ENCODE measurements around the gene SAC3D1. TPM values are rescaled to one million over a fixed set of nuclear protein-coding genes. Genes with fewer than 3 reads are reported as not detected.

The SAC3D1 gene
- total RNA-seq, 1 experiment from 2014 or later: 15.0 TPM

- H3K27me3 ChIP-seq: no peaks in the 10 kb centered on the region
- H3K4me3 ChIP-seq: peak overlapping the region; percentile 81
- no peaks in the 10 kb centered on the region for H3K9me3 ChIP-seq (replicated peaks)
- no peaks in the 10 kb centered on the region; the same call in none of the 2 replicates for H3K4me1 ChIP-seq
- H3K36me3 ChIP-seq: peaks cover 2% of the 10 kb centered on the region; the same call in 1 of the 2 replicates
- DNase-seq: no peak
- peak overlapping the region; percentile 53 for H3K27ac ChIP-seq
Measured at GRCh38 chr11:65040520-65040846, 527 bp upstream of the SAC3D1 start.

- H3K27me3 ChIP-seq: no peaks in the 10 kb centered on the region
- H3K4me1 ChIP-seq: no peaks in the 10 kb centered on the region; the same call in none of the 2 replicates
- peaks cover 2% of the 10 kb centered on the region; the same call in 1 of the 2 replicates for H3K36me3 ChIP-seq
- no peak overlapping the region for H3K27ac ChIP-seq
- no peak overlapping the region for H3K4me3 ChIP-seq
- H3K9me3 ChIP-seq (replicated peaks): no peaks in the 10 kb centered on the region
- DNase-seq: no peak
Measured at GRCh38 chr11:65042891-65043290, 1.9 kb downstream of the SAC3D1 start.

- Histone ChIP-seq H3K27me3 (no peaks in the 10 kb centered on the region), H3K9me3 (replicated peaks) (no peaks in the 10 kb centered on the region), H3K4me1 (no peaks in the 10 kb centered on the region; the same call in none of the 2 replicates), H3K27ac (no peak overlapping the region), H3K4me3 (no peak overlapping the region), H3K36me3 (peaks cover 2% of the 10 kb centered on the region; the same call in 1 of the 2 replicates)
- no peak for DNase-seq
Measured at GRCh38 chr11:65043881-65044501, 3.0 kb downstream of the SAC3D1 start.

GRCh38 chr11:65045061-65045460 lies 4.1 kb downstream of the SAC3D1 start:
- no peaks in the 10 kb centered on the region for H3K9me3 ChIP-seq (replicated peaks)
- no peak for DNase-seq
- no peaks in the 10 kb centered on the region; the same call in none of the 2 replicates for H3K4me1 ChIP-seq
- H3K27me3 ChIP-seq: no peaks in the 10 kb centered on the region
- peaks cover 2% of the 10 kb centered on the region; the same call in 1 of the 2 replicates for H3K36me3 ChIP-seq
- H3K27ac ChIP-seq: no peak overlapping the region
- no peak overlapping the region for H3K4me3 ChIP-seq

GRCh38 chr11:65045728-65046127 lies 4.7 kb downstream of the SAC3D1 start:
- H3K4me1 ChIP-seq: no peaks in the 10 kb centered on the region; the same call in 1 of the 2 replicates
- H3K27me3 ChIP-seq: no peaks in the 10 kb centered on the region
- no peaks in the 10 kb centered on the region for H3K9me3 ChIP-seq (replicated peaks)
- no peak overlapping the region for H3K27ac ChIP-seq
- DNase-seq: no peak
- H3K4me3 ChIP-seq: no peak overlapping the region
- peaks cover 2% of the 10 kb centered on the region; the same call in 1 of the 2 replicates for H3K36me3 ChIP-seq

GRCh38 chr11:65047581-65048422 lies 6.8 kb downstream of the SAC3D1 start:
- H3K4me3 ChIP-seq: no peak overlapping the region
- no peaks in the 10 kb centered on the region for H3K4me1 ChIP-seq
- H3K27ac ChIP-seq: no peak overlapping the region
- no peaks in the 10 kb centered on the region for H3K9me3 ChIP-seq (replicated peaks)
- H3K36me3 ChIP-seq: no peaks in the 10 kb centered on the region; the same call in 1 of the 2 replicates
- no peaks in the 10 kb centered on the region for H3K27me3 ChIP-seq
- DNase-seq: no peak

- no peaks in the 10 kb centered on the region for H3K4me1 ChIP-seq
- H3K27me3 ChIP-seq: no peaks in the 10 kb centered on the region
- H3K27ac ChIP-seq: no peak overlapping the region
- no peak overlapping the region for H3K4me3 ChIP-seq
- no peaks in the 10 kb centered on the region for H3K36me3 ChIP-seq
- no peaks in the 10 kb centered on the region for H3K9me3 ChIP-seq (replicated peaks)
- no peak for DNase-seq
Measured at GRCh38 chr11:65051398-65051858, 10.4 kb downstream of the SAC3D1 start.

- H3K9me3 ChIP-seq (replicated peaks): no peaks in the 10 kb centered on the region
- no peaks in the 10 kb centered on the region for H3K4me1 ChIP-seq
- no peak overlapping the region for H3K4me3 ChIP-seq
- no peaks in the 10 kb centered on the region for H3K27me3 ChIP-seq
- DNase-seq: no peak
- H3K36me3 ChIP-seq: no peaks in the 10 kb centered on the region
- H3K27ac ChIP-seq: no peak overlapping the region
Measured at GRCh38 chr11:65053827-65054508, 13.0 kb downstream of the SAC3D1 start.

GRCh38 chr11:65055538-65055937 lies 14.5 kb downstream of the SAC3D1 start:
- no peaks in the 10 kb centered on the region for H3K36me3 ChIP-seq
- no peak overlapping the region for H3K27ac ChIP-seq
- no peak for DNase-seq
- no peak overlapping the region for H3K4me3 ChIP-seq
- no peaks in the 10 kb centered on the region for H3K9me3 ChIP-seq (replicated peaks)
- H3K4me1 ChIP-seq: no peaks in the 10 kb centered on the region
- no peaks in the 10 kb centered on the region for H3K27me3 ChIP-seq

GRCh38 chr11:65056999-65057398 lies 16.0 kb downstream of the SAC3D1 start:
- no peaks in the 10 kb centered on the region for H3K4me1 ChIP-seq
- H3K27me3 ChIP-seq: no peaks in the 10 kb centered on the region
- no peak overlapping the region for H3K27ac ChIP-seq
- no peak for DNase-seq
- H3K9me3 ChIP-seq (replicated peaks): no peaks in the 10 kb centered on the region
- H3K4me3 ChIP-seq: no peak overlapping the region
- H3K36me3 ChIP-seq: no peaks in the 10 kb centered on the region

- Histone ChIP-seq H3K36me3 (no peaks in the 10 kb centered on the region), H3K4me1 (no peaks in the 10 kb centered on the region), H3K27me3 (no peaks in the 10 kb centered on the region), H3K9me3 (replicated peaks) (no peaks in the 10 kb centered on the region), H3K27ac (no peak overlapping the region), H3K4me3 (no peak overlapping the region)
- no peak for DNase-seq
Measured at GRCh38 chr11:65057526-65057925, 16.5 kb downstream of the SAC3D1 start.

GRCh38 chr11:65058012-65058411 lies 17.0 kb downstream of the SAC3D1 start:
- Histone ChIP-seq H3K9me3 (replicated peaks) (no peaks in the 10 kb centered on the region), H3K4me1 (no peaks in the 10 kb centered on the region), H3K27ac (no peak overlapping the region), H3K36me3 (no peaks in the 10 kb centered on the region), H3K4me3 (no peak overlapping the region), H3K27me3 (no peaks in the 10 kb centered on the region)
- no peak for DNase-seq

- no peak within 1 kb of the TSS for H3K4me3 ChIP-seq
- no peaks in the 10 kb centered on the region for H3K27me3 ChIP-seq
- no peaks in the 10 kb centered on the region for H3K9me3 ChIP-seq (replicated peaks)
- H3K27ac ChIP-seq: no peak within 1 kb of the TSS
- H3K36me3 ChIP-seq: no peaks in the 10 kb centered on the region
- H3K4me1 ChIP-seq: no peaks in the 10 kb centered on the region
- no peak for DNase-seq
Measured at GRCh38 chr11:65058419-65059054, 17.5 kb downstream of the SAC3D1 start, which contains the start of gene NAALADL1. Gene NAALADL1, minus strand, starts transcription at chr11:65058553. Its CDS starts 32 bp downstream, at chr11:65058521.

GRCh38 chr11:65059523-65059922 lies 18.5 kb downstream of the SAC3D1 start:
- Histone ChIP-seq H3K4me1 (no peaks in the 10 kb centered on the region), H3K4me3 (no peak overlapping the region), H3K27ac (no peak overlapping the region), H3K36me3 (no peaks in the 10 kb centered on the region), H3K9me3 (replicated peaks) (no peaks in the 10 kb centered on the region), H3K27me3 (no peaks in the 10 kb centered on the region)
- no peak for DNase-seq

All from SJCRH30 (cell line).